GM21619 (cell line): ENCODE measurements around the gene ADAMTSL5.

Experiments
- ATAC-seq: cut with Tn5 transposase; IDR thresholded peaks from one replicate; pipeline ENCODE4 v1.9.1; 2021; ENCODE audit not compliant: unreplicated experiment

The ADAMTSL5 gene

GRCh38 chr19:1467490-1468273, 45.1 kb downstream of the ADAMTSL5 start:
- ATAC-seq: no peak

GRCh38 chr19:1467215-1467489, 45.7 kb downstream of the ADAMTSL5 start:
- no peak for ATAC-seq

GRCh38 chr19:1466461-1467214, 46.2 kb downstream of the ADAMTSL5 start:
- no peak for ATAC-seq

- ATAC-seq: no peak
These were observed 46.8 kb downstream of the ADAMTSL5 start for GRCh38 chr19:1466018-1466460.

DNA sequence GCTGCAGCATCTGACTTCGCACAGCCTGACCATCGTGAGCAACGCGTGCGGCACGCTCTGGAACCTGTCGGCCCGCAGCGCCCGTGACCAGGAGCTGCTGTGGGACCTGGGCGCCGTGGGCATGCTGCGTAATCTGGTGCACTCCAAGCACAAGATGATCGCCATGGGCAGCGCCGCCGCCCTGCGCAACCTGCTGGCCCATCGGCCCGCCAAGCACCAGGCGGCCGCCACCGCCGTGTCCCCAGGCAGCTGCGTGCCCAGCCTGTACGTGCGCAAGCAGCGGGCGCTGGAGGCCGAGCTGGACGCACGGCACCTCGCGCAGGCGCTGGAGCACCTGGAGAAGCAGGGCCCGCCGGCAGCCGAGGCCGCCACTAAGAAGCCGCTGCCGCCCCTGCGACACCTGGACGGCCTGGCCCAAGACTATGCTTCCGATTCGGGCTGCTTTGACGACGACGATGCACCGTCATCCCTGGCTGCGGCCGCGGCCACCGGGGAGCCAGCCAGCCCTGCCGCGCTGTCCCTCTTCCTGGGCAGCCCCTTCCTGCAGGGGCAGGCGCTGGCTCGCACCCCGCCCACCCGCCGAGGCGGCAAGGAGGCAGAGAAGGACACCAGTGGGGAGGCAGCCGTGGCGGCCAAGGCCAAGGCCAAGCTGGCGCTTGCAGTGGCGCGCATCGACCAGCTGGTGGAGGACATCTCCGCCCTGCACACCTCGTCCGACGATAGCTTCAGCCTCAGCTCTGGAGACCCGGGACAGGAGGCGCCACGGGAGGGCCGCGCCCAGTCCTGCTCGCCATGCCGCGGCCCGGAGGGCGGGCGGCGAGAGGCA, 47.4 kb downstream of the ADAMTSL5 start:
- no peak for ATAC-seq

DNA sequence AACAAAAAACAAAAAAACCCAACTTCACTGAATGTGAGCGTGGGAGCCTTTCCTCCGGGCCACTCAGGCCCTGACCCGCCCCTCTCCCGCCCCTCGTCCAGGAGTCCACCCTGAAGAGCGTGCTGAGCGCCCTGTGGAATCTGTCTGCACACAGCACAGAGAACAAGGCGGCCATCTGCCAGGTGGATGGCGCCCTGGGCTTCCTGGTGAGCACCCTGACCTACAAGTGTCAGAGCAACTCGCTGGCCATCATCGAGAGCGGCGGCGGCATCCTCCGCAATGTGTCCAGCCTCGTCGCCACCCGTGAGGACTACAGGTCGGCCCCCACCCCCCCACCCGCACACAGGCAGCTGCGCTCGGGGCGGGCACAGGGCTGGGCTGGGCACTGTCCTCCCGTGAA, 51.0 kb downstream of the ADAMTSL5 start:
- ATAC-seq: no peak

DNA sequence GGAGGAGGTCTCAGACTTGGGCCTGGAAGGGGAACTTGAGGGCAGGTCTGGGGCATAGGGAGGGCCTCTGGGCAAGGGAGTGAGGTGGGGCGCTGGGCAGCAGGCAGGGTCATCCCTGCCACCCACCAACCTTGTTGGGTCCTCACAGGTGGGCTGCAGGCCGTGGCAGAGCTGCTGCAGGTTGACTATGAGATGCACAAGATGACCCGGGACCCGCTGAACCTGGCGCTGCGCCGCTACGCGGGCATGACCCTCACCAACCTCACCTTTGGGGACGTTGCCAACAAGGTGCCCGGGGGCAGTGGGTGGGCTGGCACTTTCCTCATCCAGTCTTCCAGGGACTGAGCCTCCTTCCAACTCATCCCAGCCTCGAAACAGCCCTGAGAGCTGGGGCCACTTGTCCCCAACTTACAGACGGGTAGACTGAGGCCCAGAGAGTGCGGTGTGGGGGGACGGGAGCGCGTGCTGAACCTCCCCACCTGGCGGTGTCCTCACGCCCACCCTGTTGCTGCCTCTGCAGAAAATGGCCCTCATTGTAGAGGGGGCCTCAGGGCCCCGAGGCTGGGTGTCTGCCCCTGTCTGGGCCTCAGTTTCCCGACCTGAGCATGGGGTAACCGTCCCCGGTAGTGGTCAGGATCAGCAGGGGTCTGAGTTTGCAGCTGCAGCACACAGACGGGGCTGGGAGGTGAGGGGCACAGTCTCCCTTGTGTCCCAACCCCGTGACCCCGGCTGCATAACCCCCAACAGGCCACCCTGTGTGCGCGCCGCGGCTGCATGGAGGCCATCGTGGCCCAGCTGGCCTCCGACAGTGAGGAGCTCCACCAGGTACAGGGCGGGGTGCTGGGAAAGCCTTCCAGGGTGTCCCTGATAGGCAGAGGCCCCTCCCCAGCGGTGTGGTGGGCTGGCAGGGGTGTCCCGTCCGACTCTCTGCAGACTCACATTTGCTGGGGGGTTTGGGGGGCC, 52.5 kb downstream of the ADAMTSL5 start:
- ATAC-seq: no peak

- no peak for ATAC-seq
These were observed 53.3 kb downstream of the ADAMTSL5 start for GRCh38 chr19:1459479-1459878.

GRCh38 chr19:1457892-1458291, 54.9 kb downstream of the ADAMTSL5 start:
- ATAC-seq: no peak

DNA sequence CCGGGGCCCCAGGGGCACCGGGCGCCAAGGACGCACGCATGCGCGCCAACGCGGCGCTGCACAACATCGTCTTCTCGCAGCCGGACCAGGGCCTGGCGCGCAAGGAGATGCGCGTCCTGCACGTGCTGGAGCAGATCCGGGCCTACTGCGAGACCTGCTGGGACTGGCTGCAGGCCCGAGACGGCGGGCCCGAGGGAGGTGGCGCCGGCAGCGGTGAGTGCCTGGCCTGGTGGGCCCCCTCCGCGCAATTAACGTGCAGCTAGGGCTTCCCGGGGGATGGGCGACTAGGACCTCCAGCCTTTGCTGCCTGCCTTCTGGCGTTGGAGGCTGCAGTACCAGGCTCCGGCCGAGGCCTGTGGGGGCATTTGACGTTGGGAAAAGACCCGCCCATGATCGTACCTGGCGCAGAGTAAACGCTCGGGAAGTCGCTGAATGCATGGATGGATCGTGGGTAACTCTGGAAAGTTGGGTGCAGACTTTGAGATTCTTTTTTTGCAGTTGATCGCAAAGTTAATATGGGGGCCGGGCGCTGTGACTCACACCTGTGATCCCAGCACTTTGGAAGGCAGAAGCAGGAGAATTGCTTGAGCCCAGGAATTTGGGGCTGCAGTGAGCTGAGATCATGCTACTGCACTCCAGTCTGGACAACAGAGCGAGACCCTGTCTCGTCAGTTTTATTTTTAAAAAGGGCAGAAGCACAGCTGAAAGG, 55.6 kb downstream of the ADAMTSL5 start:
- no peak for ATAC-seq

- no peak for ATAC-seq
These were observed 56.5 kb downstream of the ADAMTSL5 start for GRCh38 chr19:1456121-1456900.

- ATAC-seq: no peak
These were observed 57.3 kb downstream of the ADAMTSL5 start for GRCh38 chr19:1455336-1456120.
